IPS DF 19.7 (cell line): Measurements from ENCODE around the gene DLG2.
"Not testable (repeated sequence)": the region's sequence is repeated elsewhere in the genome, so short reads cannot be mapped to it uniquely, and the experiment has no call there.

Experiments used
- DNase-seq: peaks from one replicate; pipeline ENCODE4 v3.0.0-alpha.2; 2013; ENCODE audit warnings: low read depth, low spot score

DLG2 gene

GRCh38 chr11:83475760-83476159 lies 2151.4 kb downstream of the DLG2 start:
- no peak for DNase-seq

- no peak for DNase-seq
Observed at GRCh38 chr11:83473743-83474142, 2153.4 kb downstream of the DLG2 start.

GRCh38 chr11:83472806-83473205 lies 2154.3 kb downstream of the DLG2 start:
- DNase-seq: no peak

GRCh38 chr11:83471831-83472727 lies 2155.1 kb downstream of the DLG2 start:
- no peak for DNase-seq

- DNase-seq: no peak
Observed at GRCh38 chr11:83467837-83468236, 2159.3 kb downstream of the DLG2 start.

GRCh38 chr11:83464160-83464944 lies 2162.8 kb downstream of the DLG2 start:
- no peak for DNase-seq

GRCh38 chr11:83459798-83460197 lies 2167.3 kb downstream of the DLG2 start:
- DNase-seq: no peak

GRCh38 chr11:83456566-83456965 lies 2170.6 kb downstream of the DLG2 start:
- DNase-seq: no peak

GRCh38 chr11:83456075-83456474 lies 2171.1 kb downstream of the DLG2 start:
- no peak for DNase-seq

GRCh38 chr11:83455356-83455755 lies 2171.8 kb downstream of the DLG2 start:
- DNase-seq: no peak

- no peak for DNase-seq
Observed at GRCh38 chr11:83454674-83455073, 2172.5 kb downstream of the DLG2 start.

- DNase-seq: no peak
Observed at GRCh38 chr11:83449338-83449913, 2177.7 kb downstream of the DLG2 start.

- no peak for DNase-seq
Observed at GRCh38 chr11:83448686-83449085, 2178.5 kb downstream of the DLG2 start.

GRCh38 chr11:83443880-83444279 lies 2183.3 kb downstream of the DLG2 start:
- DNase-seq: not testable (repeated sequence)

GRCh38 chr11:83441601-83442000 lies 2185.5 kb downstream of the DLG2 start:
- DNase-seq: no peak

GRCh38 chr11:83441171-83441570 lies 2186.0 kb downstream of the DLG2 start:
- DNase-seq: no peak

- no peak for DNase-seq
Observed at GRCh38 chr11:83438438-83438837, 2188.7 kb downstream of the DLG2 start.

- no peak for DNase-seq
Observed at GRCh38 chr11:83437939-83438338, 2189.2 kb downstream of the DLG2 start.

- DNase-seq: no peak
Observed at GRCh38 chr11:83436855-83437254, 2190.3 kb downstream of the DLG2 start.

GRCh38 chr11:83434812-83435211 lies 2192.3 kb downstream of the DLG2 start:
- not testable (repeated sequence) for DNase-seq

GRCh38 chr11:83427943-83428342 lies 2199.2 kb downstream of the DLG2 start:
- no peak for DNase-seq

GRCh38 chr11:83427501-83427900 lies 2199.6 kb downstream of the DLG2 start:
- no peak for DNase-seq

GRCh38 chr11:83425137-83425466 lies 2202.0 kb downstream of the DLG2 start:
- DNase-seq: no peak
